Inflammatory macrophage (primary cell): Measurements from ENCODE around the gene GAS6.
"Not testable (repeated sequence)": the region's sequence is repeated elsewhere in the genome, so short reads cannot be mapped to it uniquely, and the experiment has no call there.

ENCODE experiments used
- DNase-seq, 2 donors: peaks; one replicate each; pipeline ENCODE4 v3.0.0-alpha.2; 2020 to 2022

GAS6 gene

DNA sequence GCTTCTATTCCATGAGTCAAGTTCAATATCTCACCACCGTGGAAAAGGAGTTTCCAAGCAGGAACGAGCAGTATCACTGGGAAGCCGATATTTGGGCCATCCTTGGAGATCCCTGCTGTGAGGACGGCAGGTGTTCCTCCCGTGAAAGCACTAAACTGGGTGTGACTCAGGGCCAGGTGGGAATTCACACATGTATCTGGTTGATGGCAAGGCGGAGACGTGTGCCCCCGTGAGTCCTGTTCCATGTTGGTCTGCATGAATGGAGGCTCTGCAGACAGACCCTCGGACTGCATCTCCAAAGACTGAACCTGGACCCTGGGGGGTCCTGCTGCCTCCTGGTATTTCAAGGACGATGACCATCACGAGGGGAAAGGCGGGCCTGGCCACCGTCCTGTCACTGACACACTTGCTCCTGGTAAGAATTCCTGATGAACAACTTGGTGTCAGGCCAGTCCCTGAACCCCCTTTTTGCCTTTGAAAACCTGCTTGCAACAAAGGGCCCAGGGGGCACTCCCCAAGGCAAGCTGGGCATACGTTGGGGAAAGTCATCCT lies 22.8 kb upstream of the GAS6 start:
- no peak for DNase-seq

DNA sequence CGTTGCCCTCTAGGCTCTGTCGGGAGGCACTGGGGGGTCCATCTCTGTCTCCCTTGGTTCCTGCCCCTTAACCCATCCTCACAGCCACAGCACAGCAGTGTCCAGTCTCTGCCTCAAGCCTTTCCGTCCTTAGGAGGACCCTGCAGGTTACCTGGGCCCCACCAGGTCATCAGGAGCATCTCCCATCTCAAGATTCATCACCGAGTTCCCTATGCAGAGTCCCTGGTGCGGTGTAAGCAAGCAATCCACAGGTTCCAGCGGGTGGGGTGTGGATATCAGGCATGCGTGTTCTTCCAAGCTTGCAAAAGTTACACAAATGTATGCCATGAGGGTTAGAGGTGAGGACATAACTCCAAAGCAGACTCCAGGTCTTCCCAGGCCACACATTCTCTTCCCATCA lies 20.9 kb upstream of the GAS6 start:
- DNase-seq, result no peak

DNA sequence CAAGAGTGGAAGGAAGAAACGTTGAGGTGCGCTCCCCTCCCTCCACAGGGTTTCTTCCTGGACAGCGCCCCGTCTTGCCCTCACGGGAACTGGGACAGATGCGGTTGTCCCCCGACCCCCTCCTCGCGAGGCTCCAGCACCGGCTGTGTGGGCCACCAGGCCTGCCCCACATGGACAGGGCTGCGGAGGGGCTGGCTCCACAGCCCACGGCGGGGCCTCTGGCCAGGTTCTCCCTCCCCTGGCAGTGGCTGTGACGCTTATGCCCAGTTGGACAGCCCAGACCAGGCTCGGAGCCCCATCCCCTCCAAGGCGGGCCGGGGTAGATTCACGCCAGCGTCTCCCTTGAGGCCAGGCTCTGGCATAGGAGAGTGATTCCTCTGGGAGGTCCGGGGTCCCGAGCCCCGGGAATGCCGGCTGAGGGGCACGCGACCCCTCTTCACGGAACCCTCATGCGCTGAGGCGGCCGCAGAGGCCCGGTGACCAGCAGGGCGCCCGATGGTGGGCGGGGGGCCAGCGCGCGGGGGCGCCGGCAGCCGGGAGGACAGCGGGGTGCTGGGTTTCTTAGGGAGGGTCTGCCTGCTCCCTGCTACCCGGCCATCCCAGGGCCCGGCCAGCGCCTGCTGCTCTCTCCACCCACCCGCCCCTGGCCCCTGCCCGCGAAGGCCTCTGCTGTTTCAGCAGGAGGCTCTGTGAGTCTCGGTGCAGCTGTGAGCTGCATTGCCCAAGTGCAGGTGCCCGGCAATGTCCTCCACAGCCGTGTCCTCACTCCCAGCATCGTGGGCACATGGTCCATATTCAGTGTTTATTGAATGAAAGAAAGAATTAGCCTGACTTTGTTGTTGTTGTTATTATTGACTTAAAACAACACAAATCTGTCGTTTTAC lies 20.3 kb upstream of the GAS6 start:
- DNase-seq, result no peak

DNA sequence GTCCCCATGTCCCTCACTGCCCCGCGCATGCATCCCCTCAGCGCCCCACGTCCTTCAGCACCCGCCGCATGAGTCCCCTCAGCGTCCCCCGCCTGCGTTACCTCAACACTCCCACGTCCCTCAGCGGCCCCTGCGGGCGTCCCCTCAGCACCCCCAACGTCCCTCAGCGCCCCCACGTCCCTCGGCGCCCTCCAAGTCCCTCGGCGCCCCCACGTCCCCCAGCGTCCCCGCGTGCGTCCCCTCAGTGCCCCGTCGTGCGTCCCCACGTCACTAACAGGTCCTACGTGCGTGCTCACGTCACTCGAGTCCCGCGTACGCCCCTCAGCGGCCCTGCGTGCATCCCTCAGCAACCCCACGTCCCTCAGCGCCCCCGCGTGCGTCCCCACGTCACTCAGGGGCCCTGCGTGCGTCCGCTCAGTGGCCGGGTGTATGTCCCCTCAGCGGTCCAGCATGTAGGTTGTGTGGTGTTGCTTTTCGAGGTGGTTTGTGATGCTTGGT lies 19.5 kb upstream of the GAS6 start:
- DNase-seq, result no peak

DNA sequence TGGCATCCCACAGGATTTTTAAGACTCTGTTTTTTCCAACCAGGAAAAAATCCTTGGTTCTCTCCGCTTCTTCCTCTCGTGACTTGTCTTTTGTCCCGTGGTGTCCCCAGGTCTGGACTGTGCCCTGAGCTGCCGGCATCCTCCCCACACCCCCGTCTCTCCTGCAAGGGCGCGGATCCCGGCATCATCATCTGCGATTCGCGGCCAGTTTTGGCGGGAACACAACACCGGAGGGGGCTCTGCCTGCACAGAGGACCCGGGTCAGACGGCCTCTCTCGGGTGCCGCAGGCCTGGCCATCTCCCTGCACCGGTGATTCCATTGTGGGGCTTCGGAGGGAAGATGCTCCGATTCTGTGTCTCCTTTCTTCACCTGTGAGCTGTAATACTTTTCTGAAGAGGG lies 18.8 kb upstream of the GAS6 start:
- no peak for DNase-seq

DNA sequence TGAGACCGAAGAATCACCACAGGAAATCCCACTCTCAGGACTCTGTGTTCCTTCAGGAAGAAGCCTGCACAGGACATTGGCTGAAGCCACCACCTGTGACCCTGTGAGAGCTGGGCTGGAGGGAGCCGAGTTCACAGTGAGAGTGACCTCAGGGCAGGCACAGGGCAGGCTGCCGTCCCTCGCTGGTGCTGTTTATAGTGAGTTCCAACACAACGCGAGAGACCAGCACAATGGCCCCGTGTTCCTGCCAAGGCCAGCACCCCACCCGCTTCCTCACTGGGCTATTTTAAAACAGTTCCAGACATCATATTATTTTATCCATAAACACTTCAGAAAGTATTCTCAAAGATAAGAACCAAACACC lies 18.4 kb upstream of the GAS6 start:
- no peak for DNase-seq

DNA sequence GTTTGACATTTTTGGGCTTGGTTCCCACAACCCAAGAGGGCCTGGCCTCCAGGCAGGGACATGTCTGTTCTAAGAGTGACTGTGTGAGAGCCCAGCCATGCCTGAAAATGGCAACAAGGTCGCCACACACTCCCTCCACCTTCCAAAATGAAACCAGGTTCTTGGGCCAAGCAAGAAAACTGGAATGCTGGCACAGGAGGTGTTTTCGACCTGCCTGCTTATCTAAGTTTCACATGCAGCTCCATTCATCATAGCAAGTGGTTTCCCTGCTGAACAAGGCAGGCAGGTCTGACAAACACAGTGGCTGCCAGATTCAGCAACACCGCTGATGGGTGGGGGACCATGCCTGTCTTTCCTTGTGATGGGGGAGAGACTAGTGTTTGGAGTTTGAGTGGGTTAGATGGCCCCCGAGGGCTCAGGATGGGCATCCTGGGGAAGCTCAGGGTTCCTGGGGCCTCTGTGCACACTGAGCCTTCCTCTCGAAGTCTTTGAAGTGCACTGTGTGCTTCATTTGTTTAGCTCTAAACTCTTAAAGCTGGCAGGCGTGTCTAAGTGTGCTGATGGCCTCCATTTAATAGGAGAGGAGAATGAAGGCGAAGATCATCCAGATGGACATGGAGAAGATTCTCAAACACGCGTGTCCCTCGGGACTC lies 17.9 kb upstream of the GAS6 start:
- DNase-seq, result no peak

DNA sequence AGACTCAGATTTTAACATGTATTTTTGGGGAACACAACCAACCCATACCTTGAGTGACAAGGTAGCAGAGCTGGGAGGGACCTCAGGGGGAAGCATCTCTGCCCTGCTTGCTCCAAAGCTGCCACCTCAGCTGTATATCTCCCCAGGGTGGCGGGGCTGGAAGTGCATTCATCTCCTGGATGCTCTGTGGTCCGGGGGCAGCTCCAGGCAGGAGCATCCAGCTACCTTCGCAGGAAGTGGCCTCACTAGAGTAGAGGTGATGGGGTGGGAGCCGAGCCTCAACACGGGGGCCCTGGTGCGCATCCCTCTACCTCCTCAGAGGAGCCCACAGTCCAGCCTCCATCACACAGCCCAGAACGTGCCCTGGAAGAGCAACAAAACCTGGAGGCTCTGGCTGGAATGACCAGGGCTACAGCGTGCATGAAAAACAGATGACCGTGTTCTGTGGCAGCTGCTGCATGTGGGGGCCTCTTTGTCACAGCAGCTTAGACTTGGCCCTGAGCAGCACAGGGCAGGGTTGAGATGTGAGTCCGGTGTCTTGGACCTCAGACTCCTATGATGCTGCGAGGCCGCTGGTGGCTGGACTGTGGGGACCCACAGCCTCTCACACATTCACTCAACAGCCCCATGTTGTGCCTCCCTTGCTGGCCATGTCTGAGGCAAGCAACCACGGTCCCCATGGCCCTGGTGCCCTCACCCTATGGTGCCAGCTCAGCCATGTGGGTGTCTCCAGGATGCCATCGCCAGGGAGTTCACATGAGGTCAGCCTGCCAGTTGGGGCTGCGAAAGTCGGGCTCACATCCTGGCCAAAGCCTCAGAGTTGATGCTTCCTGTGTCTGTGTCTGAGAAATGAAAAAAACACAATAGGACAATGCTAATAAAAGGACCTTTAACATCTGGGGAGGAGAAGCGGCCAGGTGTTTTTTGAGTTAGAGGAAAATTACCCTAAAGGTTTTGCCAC lies 17.1 kb upstream of the GAS6 start:
- no peak for DNase-seq

DNA sequence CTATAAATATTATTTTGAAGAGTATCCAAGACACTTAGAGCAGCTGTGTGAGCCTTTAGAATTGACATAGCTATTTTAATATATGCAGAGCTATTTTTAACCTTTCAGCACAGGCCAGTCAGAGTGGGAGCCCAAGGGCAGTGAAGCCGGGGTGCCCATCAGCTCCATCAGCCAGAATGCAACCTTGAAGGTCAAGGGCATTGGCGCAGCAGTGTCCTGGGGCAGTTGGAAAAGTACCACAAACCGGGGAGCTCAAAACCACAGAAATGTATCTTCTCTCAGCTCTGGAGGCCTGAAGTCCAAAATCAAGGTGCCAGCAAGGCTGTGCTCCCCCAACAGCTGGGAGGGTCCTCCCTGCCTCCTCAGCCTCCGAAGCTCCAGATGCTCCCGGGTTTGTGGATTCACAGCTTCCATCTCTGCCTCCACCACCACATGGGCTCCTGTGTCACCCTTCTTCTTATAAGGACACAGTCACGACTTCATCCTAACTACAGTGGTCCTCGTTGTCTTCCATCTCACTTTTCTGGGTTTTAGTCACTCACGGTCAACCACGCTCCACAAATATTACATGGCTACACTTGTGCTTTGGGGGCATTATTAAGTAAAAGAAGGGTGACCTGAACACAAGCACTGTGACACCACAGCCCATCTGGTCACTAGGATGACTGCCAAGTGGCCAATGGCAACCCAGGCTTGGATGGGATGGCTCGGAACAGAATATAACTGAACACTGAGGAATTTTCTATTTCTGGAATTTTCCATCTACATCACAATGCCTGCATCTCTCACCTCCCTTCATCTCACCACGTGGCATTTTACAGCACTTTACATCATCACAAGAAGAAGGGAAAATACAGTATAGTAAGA lies 15.9 kb upstream of the GAS6 start:
- DNase-seq, result no peak

DNA sequence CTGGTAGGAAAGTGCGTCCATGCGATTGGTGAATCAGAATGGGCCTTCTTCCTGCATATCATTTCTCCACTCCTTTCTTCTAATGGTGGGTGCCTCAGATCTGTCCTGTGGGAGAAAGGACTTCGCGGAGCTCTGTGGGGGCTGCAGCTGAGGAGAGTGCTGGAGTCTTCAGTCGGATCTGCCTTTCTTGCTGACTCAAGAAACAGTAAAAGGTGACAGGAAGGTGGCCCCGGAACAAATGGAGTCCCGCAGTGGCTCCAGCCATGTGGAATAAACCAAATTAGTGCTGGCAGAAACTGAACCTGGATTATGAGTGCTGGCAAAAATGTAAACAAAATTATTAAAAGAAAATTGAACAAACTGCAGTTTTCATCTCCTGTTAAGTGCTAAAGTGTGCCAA lies 15.1 kb upstream of the GAS6 start:
- no peak for DNase-seq

DNA sequence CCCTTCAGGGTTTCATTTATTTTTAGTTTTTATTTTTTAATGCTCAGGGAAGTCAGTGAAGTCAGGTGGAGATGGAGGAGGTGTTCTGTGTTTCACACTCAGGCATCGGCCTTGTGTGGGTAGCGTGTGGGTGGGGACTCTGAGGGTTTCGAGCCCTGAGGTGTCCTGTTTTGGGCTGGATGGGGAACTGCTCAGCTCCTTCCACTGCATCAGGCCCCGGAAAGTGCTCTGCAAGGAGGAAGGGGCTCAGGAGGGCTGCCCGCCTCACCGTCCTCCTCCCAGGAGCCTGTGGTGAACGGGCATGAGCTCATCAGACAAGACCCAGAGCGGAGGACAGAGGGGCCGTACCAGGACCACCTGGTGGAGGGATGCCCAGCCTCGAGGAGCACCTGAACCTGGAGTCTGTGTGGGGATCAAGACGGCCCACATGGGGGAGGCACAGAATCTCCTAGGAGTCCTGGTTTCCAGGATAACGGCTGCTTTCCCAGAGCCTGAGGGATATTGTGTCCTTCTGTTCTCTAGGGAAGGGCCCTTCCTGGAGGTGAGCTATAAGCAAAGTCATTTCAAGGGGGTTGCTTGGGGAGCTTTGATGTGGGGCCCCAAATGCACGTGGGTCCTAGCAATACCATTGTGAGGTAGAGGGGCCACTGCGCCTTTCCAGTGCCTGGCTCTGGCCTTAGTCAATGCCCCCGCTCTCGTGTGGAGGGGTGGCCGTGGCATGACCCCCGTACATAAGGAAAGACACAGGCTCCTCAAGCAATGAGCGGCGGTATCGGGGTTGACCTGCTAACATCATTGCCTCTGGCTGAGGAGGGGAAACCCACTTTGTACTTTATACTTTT lies 13.5 kb upstream of the GAS6 start:
- no peak for DNase-seq

DNA sequence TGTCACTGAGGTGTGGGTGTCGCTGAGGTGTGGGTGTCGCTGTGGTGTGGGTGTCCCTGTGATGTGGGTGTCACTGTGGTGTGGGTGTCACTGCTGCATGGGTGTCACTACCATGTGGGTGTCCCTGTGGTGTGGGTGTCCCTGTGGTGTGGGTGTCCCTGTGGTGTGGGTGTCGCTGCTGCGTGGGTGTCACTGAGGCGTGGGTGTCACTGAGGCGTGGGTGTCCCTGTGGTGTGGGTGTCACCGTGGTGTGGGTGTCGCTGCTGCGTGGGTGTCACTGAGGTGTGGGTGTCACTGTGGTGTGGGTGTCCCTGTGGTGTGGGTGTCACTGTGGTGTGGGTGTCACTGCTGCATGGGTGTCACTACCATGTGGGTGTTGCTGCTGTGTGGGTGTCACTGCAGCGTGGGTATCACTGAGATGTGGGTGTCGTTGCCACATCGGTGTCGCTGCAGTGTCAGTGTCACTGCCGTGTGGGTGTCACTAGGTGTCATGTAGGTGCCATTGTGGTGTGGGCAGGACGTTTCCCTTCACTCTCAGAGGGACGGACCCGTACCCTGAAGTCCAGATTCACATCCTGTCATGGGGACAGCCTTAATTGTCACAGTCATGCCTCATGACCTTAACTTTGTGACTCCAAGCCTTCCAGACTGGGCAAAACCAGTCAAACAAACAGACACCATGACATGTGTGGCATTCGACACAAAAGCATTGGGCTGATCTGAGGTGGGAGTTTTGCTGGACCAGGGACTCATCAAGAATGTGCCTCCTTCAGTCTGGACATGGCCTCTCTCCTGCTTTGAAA lies 12.7 kb upstream of the GAS6 start:
- no peak for DNase-seq

DNA sequence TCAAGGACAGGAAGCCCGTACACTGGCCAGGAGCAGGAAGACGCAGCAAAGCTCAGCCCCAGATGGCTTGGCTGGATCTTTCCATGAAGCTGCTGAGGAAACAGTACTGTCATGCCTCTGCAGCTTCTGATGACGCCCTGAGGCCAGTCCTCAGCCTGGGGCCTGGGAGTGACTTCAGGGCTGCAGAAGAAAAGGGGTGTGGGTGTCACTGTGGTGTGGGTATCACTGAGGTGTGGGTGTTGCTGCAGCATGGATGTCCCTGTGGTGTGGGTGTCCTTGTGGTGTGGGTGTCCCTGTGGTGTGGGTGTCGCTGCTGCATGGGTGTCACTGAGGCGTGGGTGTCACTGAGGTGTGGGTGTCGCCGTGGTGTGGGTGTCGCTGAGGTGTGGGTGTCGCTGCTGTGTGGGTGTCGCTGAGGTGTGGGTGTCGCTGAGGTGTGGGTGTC lies 12.0 kb upstream of the GAS6 start:
- no peak for DNase-seq

DNA sequence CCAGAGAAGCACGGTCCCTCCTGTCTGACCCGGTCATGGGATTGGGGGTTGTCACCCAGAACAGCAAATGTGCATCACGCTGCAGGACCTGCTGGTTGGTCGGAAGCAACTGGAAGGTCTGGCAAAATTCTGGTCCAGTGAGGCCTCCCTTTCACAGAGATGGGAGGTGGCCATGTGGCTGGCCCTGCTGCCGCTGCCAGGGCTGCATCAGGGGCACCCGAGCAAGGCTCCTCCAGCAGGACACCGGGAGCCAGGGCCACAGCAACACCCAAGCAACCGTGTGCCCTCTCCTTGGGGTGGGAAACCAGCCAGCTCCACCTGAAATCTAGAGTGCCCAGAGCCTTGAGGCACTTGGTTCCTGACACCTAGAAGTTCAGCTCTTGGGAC lies 11.5 kb upstream of the GAS6 start:
- DNase-seq, result no peak

DNA sequence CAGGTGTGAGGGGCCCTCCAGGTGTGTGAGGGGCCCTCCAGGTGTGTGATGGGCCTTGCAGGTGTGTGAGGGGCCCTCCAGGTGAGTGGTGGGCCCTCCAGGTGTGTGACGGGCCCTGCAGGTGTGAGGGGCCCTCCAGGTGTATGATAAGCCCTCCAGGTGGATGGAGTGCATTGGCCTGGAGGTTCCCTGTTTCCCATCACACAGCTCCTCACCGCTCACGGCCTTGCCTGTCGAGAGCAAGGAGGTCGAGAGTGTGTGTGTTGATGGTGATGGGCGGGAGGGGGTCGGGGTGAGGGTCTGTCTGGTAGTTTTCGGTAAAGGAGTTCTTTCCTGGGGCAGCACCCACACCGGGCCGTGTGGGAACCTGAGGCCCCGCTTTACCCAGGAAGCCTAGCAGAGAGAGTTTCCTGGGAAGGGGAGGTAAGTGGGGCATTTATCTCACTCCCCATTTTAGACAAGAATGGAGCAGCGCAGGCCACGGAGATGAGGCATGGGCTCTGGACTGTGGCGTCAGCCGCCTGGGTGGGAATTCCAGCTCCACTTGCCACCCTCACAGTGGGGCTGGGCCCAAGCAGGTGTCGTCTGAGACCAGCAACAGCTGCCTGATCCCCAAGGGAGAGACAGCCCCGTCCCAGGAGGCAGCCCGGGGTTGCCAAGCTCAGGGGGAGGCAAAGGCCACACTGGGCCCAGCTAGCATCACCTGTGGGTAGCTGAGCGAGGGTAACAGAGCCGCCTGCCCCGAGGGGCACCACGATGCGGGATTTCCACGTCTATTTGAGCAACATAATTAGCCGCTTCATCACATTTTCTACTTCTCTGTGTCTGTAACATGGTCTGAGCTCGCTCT lies 10.9 kb upstream of the GAS6 start:
- DNase-seq, result no peak

DNA sequence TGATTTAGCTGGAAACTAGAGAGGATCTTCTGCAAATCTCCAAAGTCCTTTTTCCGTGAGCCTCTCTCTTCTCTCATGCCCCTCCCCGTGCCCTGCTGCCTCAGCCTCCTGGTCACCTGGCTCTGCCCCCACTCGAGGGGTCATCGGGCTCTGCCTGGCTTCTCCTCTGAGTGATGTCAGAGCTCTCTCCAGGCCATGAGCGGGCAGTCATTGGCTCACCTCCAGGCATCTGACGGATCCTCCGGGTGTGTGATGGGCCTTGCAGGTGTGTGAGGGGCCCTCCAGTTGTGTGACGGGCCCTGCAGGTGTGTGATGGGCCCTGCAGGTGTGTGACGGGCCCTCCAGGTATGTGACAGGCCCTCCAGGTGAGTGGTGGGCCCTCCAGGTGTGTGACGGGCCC lies 10.3 kb upstream of the GAS6 start:
- DNase-seq, result no peak

DNA sequence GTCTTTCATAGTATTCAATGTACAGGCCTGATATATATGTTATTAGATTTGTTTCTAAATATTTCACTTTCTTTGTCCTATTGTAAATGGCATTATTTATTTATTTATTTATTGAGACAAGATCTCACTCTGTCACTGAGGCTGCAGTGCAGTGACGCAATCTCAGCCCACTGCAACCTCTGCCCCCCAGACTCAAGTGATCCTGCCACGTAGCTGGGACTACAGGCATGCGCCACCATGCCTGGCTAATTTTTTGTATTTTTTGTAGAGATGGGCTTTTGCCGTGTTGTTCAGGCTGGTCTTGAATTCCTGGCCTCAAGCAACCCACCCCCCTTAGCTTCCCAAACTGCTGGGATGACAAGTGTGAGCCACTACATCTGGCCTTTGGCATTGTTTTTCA lies 5.4 kb upstream of the GAS6 start:
- no peak for DNase-seq

DNA sequence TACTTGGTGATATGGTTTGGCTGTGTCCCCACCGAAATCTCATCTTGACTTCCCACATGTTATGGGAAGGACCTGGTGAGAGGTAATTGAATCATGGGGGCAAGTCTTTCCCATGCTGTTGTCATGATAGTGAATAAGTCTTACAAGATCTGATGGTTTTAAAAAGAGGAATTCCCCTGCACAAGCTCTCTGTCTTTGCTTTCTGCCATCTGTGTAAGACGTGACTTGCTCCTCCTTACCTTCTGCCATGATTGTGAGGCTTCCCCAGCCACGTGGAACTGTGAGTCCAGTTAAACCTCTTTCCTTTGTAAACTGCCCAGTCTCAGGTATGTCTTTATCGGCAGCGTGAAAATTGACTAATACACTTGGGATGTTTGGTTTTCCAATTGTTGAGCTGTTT lies 4.0 kb upstream of the GAS6 start:
- not testable (repeated sequence) for DNase-seq

DNA sequence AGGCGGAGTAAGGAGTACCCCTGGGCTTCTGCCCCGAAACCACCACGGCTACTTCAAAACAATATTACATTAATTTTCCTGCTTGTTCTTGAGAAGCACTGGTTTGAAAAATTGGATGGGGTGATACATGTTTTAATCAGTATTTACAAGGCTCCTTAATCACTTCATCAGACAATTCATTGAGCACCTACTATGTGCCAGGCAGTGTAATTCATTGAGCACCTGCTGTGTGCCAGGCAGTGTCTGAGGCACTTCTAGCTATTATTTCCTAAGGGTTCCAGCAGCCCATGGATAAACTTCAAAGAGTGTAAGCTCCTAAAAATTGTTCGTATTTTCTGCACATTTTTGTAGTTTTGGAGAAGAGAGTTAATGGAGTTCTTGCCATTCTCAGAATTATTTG lies 1.6 kb upstream of the GAS6 start:
- no peak for DNase-seq
